CD1c-positive myeloid dendritic cell (primary cell): ENCODE results near the gene PPP1R14C.
"Not testable (repeated sequence)": the region's sequence is repeated elsewhere in the genome, so short reads cannot be mapped to it uniquely, and the experiment has no call there.

Source experiments
- DNase-seq: peaks from one replicate; pipeline ENCODE4 v3.0.0-alpha.2; 2016; ENCODE audit errors: extremely low spot score

PPP1R14C gene

GRCh38 chr6:150169181-150169580 is 26.3 kb downstream of the PPP1R14C start:
- DNase-seq, result no peak

GRCh38 chr6:150169609-150170008 is 26.8 kb downstream of the PPP1R14C start:
- no peak for DNase-seq

- no peak for DNase-seq
Measured at GRCh38 chr6:150172929-150173328, 30.1 kb downstream of the PPP1R14C start.

- no peak for DNase-seq
Measured at GRCh38 chr6:150175586-150176151, 32.8 kb downstream of the PPP1R14C start.

GRCh38 chr6:150176152-150176551 is 33.3 kb downstream of the PPP1R14C start:
- DNase-seq, result no peak

- DNase-seq, result no peak
Measured at GRCh38 chr6:150176659-150177058, 33.8 kb downstream of the PPP1R14C start.

- no peak for DNase-seq
Measured at GRCh38 chr6:150177259-150177951, 34.6 kb downstream of the PPP1R14C start.

GRCh38 chr6:150177952-150178520 is 35.2 kb downstream of the PPP1R14C start:
- DNase-seq, result no peak

GRCh38 chr6:150179030-150179429 is 36.2 kb downstream of the PPP1R14C start:
- no peak for DNase-seq

GRCh38 chr6:150179907-150180424 is 37.1 kb downstream of the PPP1R14C start:
- not testable (repeated sequence) for DNase-seq

- no peak for DNase-seq
Measured at GRCh38 chr6:150180517-150180916, 37.7 kb downstream of the PPP1R14C start.

- no peak for DNase-seq
Measured at GRCh38 chr6:150182460-150183078, 39.7 kb downstream of the PPP1R14C start.

- peak; percentile 37 for DNase-seq
Measured at GRCh38 chr6:150183105-150183504, 40.3 kb downstream of the PPP1R14C start.

- no peak for DNase-seq
Measured at GRCh38 chr6:150183966-150184365, 41.1 kb downstream of the PPP1R14C start.

GRCh38 chr6:150184850-150185731 is 42.2 kb downstream of the PPP1R14C start:
- DNase-seq, result peak; percentile 18

GRCh38 chr6:150185732-150186117 is 42.9 kb downstream of the PPP1R14C start:
- no peak for DNase-seq

GRCh38 chr6:150186129-150186898 is 43.5 kb downstream of the PPP1R14C start:
- DNase-seq, result no peak

GRCh38 chr6:150187433-150187832 is 44.6 kb downstream of the PPP1R14C start:
- DNase-seq, result not testable (repeated sequence)

GRCh38 chr6:150189122-150189521 is 46.3 kb downstream of the PPP1R14C start:
- DNase-seq, result no peak

GRCh38 chr6:150191809-150192208 is 49.0 kb downstream of the PPP1R14C start:
- no peak for DNase-seq

- no peak for DNase-seq
Measured at GRCh38 chr6:150194195-150194594, 51.4 kb downstream of the PPP1R14C start.
